D341Med (cell line): ENCODE measurements around the gene MYO3B.
"Not testable (repeated sequence)": the region's sequence is repeated elsewhere in the genome, so short reads cannot be mapped to it uniquely, and the experiment has no call there.

Experiments
- DNase-seq: peaks from one replicate; pipeline ENCODE4 v3.0.0; 2012; ENCODE audit warnings: low spot score

The MYO3B gene

GRCh38 chr2:170262806-170263205 lies 84.9 kb downstream of the MYO3B start:
- no peak for DNase-seq

- not testable (repeated sequence) for DNase-seq
Observed at GRCh38 chr2:170263728-170264521, 86.0 kb downstream of the MYO3B start.

GRCh38 chr2:170264522-170264860 lies 86.5 kb downstream of the MYO3B start:
- DNase-seq, result no peak

GRCh38 chr2:170264865-170265264 lies 86.9 kb downstream of the MYO3B start:
- no peak for DNase-seq

GRCh38 chr2:170265321-170265720 lies 87.4 kb downstream of the MYO3B start:
- no peak for DNase-seq

- DNase-seq, result no peak
Observed at GRCh38 chr2:170266358-170266757, 88.4 kb downstream of the MYO3B start.

- DNase-seq, result no peak
Observed at GRCh38 chr2:170267071-170267470, 89.1 kb downstream of the MYO3B start.

GRCh38 chr2:170270278-170270864 lies 92.4 kb downstream of the MYO3B start:
- no peak for DNase-seq

GRCh38 chr2:170271340-170271739 lies 93.4 kb downstream of the MYO3B start:
- DNase-seq, result no peak

- DNase-seq, result no peak
Observed at GRCh38 chr2:170276056-170276455, 98.1 kb downstream of the MYO3B start.

GRCh38 chr2:170276925-170277629 lies 99.1 kb downstream of the MYO3B start:
- no peak for DNase-seq

GRCh38 chr2:170277951-170278350 lies 100.0 kb downstream of the MYO3B start:
- no peak for DNase-seq

GRCh38 chr2:170279615-170280014 lies 101.7 kb downstream of the MYO3B start:
- not testable (repeated sequence) for DNase-seq

- no peak for DNase-seq
Observed at GRCh38 chr2:170282851-170283250, 104.9 kb downstream of the MYO3B start.

- no peak for DNase-seq
Observed at GRCh38 chr2:170284205-170284604, 106.3 kb downstream of the MYO3B start.

GRCh38 chr2:170288859-170289258 lies 110.9 kb downstream of the MYO3B start:
- no peak for DNase-seq

- DNase-seq, result no peak
Observed at GRCh38 chr2:170291474-170291873, 113.5 kb downstream of the MYO3B start.

GRCh38 chr2:170292415-170292814 lies 114.5 kb downstream of the MYO3B start:
- no peak for DNase-seq

- DNase-seq, result no peak
Observed at GRCh38 chr2:170297496-170297895, 119.5 kb downstream of the MYO3B start.

GRCh38 chr2:170298115-170298514 lies 120.2 kb downstream of the MYO3B start:
- no peak for DNase-seq

- DNase-seq, result no peak
Observed at GRCh38 chr2:170298861-170299429, 121.0 kb downstream of the MYO3B start.

- DNase-seq, result no peak
Observed at GRCh38 chr2:170300993-170301392, 123.0 kb downstream of the MYO3B start.

GRCh38 chr2:170301626-170302025 lies 123.7 kb downstream of the MYO3B start:
- no peak for DNase-seq
